ENCODE data around the gene INHBB.

DNA sequence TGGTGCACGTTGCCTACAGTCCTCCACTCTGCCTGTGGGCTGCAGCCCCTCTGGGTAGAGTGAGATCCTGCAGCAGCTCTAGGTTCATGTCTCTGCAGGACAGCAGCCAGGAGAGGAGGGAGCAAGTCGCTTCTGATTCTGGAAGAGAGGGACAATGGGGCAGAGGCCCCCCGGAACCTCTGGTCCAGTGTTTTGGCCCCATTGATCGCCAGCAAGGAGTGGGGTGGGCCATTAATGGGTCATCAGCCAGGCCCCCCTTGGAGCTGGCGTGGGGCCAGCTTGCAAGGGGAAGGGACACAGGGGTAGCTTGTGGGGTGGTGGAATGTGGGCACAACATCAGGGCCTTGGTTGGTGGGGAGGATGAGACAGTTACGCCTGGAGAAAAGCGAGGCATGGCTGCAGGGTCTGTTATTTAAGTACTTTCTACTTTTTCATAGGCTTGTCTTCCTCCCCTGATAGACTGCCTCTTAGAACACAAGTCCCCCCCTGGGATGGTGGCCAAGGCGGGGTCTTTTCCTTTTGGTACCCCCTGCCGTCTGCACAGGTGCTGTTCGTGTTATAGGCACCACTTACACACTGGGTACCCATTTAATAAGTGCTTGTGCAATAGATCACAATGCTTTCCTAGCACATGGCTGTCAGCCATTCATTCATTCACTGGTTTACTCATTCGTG is 44.6 kb downstream of the INHBB start:
- TF ChIP-seq, protein P1, sequence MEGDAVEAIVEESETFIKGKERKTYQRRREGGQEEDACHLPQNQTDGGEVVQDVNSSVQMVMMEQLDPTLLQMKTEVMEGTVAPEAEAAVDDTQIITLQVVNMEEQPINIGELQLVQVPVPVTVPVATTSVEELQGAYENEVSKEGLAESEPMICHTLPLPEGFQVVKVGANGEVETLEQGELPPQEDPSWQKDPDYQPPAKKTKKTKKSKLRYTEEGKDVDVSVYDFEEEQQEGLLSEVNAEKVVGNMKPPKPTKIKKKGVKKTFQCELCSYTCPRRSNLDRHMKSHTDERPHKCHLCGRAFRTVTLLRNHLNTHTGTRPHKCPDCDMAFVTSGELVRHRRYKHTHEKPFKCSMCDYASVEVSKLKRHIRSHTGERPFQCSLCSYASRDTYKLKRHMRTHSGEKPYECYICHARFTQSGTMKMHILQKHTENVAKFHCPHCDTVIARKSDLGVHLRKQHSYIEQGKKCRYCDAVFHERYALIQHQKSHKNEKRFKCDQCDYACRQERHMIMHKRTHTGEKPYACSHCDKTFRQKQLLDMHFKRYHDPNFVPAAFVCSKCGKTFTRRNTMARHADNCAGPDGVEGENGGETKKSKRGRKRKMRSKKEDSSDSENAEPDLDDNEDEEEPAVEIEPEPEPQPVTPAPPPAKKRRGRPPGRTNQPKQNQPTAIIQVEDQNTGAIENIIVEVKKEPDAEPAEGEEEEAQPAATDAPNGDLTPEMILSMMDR (IDR thresholded peaks at IDR 0.05), result no peak
- TF ChIP-seq ZFX (IDR thresholded peaks at IDR 0.05; ENCODE audit: borderline replicate concordance), result no peak
